ENCODE data around the gene DUSP28.

DNA sequence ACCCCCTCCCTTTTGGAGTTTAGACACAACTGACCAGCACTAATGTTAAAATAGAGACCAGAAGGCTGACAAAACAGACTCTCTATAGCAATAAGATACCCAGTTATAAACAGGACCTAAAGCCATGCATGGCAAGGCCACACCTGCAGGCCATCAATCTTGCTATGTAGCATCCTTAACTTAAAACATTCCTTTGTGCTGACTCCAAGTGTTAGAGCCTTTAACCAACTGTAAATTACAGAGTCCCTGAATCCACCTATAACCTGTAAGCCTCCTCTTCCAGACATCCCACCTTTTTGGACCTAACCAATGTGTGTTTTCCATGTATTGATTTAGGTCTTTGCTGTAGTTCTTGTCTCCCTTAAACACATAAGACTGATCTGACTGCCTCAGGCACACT is 20.3 kb upstream of the DUSP28 start:
- TF ChIP-seq ZNF8 (CRISPR knock-in tag; IDR thresholded peaks at IDR 0.05) (no peak), BACH2 (CRISPR knock-in tag; IDR thresholded peaks at IDR 0.05; ENCODE audit: borderline replicate concordance) (no peak), RARB (CRISPR knock-in tag; IDR thresholded peaks at IDR 0.05) (no peak), CREB5 (CRISPR knock-in tag; IDR thresholded peaks at IDR 0.05; ENCODE audit: low read depth) (no peak), SNAI2 (CRISPR knock-in tag; IDR thresholded peaks at IDR 0.05) (no peak), PATZ1 (CRISPR knock-in tag; IDR thresholded peaks at IDR 0.05; ENCODE audit: borderline replicate concordance) (no peak), ESRRG (CRISPR knock-in tag; IDR thresholded peaks at IDR 0.05) (no peak), ZNF70 (CRISPR knock-in tag; IDR thresholded peaks at IDR 0.05) (no peak), TCF4 (CRISPR knock-in tag; IDR thresholded peaks at IDR 0.05; ENCODE audit: borderline replicate concordance) (no peak), ISL1 (CRISPR knock-in tag; IDR thresholded peaks at IDR 0.05) (no peak), PPARA (CRISPR knock-in tag; IDR thresholded peaks at IDR 0.05; ENCODE audit: borderline replicate concordance) (no peak), OSR1 (CRISPR knock-in tag; IDR thresholded peaks at IDR 0.05) (no peak), TOX (CRISPR knock-in tag; IDR thresholded peaks at IDR 0.05; ENCODE audit: borderline replicate concordance) (no peak)
- TF ChIP-seq, protein P1, sequence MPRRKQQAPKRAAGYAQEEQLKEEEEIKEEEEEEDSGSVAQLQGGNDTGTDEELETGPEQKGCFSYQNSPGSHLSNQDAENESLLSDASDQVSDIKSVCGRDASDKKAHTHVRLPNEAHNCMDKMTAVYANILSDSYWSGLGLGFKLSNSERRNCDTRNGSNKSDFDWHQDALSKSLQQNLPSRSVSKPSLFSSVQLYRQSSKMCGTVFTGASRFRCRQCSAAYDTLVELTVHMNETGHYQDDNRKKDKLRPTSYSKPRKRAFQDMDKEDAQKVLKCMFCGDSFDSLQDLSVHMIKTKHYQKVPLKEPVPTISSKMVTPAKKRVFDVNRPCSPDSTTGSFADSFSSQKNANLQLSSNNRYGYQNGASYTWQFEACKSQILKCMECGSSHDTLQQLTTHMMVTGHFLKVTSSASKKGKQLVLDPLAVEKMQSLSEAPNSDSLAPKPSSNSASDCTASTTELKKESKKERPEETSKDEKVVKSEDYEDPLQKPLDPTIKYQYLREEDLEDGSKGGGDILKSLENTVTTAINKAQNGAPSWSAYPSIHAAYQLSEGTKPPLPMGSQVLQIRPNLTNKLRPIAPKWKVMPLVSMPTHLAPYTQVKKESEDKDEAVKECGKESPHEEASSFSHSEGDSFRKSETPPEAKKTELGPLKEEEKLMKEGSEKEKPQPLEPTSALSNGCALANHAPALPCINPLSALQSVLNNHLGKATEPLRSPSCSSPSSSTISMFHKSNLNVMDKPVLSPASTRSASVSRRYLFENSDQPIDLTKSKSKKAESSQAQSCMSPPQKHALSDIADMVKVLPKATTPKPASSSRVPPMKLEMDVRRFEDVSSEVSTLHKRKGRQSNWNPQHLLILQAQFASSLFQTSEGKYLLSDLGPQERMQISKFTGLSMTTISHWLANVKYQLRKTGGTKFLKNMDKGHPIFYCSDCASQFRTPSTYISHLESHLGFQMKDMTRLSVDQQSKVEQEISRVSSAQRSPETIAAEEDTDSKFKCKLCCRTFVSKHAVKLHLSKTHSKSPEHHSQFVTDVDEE (CRISPR knock-in tag; IDR thresholded peaks at IDR 0.05): no peak
